ENCODE measurements around the gene TMEM229A. TPM values are rescaled to one million over a fixed set of nuclear protein-coding genes. Genes with fewer than 3 reads are reported as not detected.

The TMEM229A gene
- total and polyA plus RNA-seq, 9 of the 15 experiments (the other 6 are each of a cell fraction or from before 2014, with no cell fraction given): not detected

DNA sequence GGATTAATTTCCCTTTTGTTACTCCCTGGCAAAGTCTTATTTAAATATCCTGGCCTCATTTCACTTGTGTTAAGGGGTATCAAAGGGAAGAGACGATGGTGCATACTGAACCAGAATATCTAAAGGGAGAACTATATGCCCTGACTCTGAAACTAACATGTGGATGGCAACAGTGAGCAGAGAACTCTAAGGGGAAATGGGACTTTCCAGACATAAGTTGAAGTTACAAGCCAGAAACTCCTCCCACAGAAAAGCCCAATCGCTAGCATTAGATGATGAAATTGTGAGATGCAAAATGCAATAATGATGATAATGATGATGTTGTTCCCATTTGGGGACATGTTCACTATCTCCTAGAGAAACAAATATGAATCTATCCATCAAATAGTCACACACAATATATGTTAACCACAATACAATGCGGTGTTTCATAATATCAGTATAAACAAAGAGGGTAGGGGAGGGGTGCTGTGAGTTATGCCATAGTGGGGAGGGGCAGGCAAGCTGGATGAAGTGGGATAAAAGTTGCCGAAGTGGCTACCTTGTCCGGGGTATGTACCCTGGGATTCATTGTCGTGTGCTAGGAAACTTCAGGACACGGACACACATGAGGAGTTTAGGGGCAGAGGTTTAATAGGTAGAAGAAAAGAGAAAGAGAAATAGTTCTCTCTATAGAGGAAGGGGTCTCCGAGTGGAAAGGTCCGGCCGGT, 37.1 kb downstream of the TMEM229A start (continued):
- TF ChIP-seq, protein P1, sequence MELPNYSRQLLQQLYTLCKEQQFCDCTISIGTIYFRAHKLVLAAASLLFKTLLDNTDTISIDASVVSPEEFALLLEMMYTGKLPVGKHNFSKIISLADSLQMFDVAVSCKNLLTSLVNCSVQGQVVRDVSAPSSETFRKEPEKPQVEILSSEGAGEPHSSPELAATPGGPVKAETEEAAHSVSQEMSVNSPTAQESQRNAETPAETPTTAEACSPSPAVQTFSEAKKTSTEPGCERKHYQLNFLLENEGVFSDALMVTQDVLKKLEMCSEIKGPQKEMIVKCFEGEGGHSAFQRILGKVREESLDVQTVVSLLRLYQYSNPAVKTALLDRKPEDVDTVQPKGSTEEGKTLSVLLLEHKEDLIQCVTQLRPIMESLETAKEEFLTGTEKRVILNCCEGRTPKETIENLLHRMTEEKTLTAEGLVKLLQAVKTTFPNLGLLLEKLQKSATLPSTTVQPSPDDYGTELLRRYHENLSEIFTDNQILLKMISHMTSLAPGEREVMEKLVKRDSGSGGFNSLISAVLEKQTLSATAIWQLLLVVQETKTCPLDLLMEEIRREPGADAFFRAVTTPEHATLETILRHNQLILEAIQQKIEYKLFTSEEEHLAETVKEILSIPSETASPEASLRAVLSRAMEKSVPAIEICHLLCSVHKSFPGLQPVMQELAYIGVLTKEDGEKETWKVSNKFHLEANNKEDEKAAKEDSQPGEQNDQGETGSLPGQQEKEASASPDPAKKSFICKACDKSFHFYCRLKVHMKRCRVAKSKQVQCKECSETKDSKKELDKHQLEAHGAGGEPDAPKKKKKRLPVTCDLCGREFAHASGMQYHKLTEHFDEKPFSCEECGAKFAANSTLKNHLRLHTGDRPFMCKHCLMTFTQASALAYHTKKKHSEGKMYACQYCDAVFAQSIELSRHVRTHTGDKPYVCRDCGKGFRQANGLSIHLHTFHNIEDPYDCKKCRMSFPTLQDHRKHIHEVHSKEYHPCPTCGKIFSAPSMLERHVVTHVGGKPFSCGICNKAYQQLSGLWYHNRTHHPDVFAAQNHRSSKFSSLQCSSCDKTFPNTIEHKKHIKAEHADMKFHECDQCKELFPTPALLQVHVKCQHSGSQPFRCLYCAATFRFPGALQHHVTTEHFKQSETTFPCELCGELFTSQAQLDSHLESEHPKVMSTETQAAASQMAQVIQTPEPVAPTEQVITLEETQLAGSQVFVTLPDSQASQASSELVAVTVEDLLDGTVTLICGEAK (IDR thresholded peaks at IDR 0.05): no peak
- TF ChIP-seq, protein P1 (CRISPR knock-in tag; IDR thresholded peaks at IDR 0.05): no peak
- 0 out of 2 replicates have a peak, but pooled peaks have one; percentile 18 for TF ChIP-seq NFRKB (IDR thresholded peaks at IDR 0.05; ENCODE audit: low read depth)
- TF ChIP-seq TRIM24 (IDR thresholded peaks at IDR 0.05): peak; percentile 50 to 74; a peak in 2 of 4 replicates
- no peak for TF ChIP-seq U2AF2 (optimal IDR thresholded peaks at IDR 0.05; ENCODE audit: low read depth, low read length)
- TF ChIP-seq, protein P2, sequence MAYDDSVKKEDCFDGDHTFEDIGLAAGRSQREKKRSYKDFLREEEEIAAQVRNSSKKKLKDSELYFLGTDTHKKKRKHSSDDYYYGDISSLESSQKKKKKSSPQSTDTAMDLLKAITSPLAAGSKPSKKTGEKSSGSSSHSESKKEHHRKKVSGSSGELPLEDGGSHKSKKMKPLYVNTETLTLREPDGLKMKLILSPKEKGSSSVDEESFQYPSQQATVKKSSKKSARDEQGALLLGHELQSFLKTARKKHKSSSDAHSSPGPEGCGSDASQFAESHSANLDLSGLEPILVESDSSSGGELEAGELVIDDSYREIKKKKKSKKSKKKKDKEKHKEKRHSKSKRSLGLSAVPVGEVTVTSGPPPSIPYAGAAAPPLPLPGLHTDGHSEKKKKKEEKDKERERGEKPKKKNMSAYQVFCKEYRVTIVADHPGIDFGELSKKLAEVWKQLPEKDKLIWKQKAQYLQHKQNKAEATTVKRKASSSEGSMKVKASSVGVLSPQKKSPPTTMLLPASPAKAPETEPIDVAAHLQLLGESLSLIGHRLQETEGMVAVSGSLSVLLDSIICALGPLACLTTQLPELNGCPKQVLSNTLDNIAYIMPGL (CRISPR knock-in tag; IDR thresholded peaks at IDR 0.05): no peak
- no peak for TF ChIP-seq RAD51 (IDR thresholded peaks at IDR 0.05; ENCODE audit: borderline replicate concordance, low read depth)
- no peak for TF ChIP-seq RBM15 (IDR thresholded peaks at IDR 0.05; ENCODE audit: insufficient read depth, low read length)
- TF ChIP-seq ZNF699 (CRISPR knock-in tag; IDR thresholded peaks at IDR 0.05; ENCODE audit: insufficient replicate concordance): no peak
- TF ChIP-seq, protein P3, sequence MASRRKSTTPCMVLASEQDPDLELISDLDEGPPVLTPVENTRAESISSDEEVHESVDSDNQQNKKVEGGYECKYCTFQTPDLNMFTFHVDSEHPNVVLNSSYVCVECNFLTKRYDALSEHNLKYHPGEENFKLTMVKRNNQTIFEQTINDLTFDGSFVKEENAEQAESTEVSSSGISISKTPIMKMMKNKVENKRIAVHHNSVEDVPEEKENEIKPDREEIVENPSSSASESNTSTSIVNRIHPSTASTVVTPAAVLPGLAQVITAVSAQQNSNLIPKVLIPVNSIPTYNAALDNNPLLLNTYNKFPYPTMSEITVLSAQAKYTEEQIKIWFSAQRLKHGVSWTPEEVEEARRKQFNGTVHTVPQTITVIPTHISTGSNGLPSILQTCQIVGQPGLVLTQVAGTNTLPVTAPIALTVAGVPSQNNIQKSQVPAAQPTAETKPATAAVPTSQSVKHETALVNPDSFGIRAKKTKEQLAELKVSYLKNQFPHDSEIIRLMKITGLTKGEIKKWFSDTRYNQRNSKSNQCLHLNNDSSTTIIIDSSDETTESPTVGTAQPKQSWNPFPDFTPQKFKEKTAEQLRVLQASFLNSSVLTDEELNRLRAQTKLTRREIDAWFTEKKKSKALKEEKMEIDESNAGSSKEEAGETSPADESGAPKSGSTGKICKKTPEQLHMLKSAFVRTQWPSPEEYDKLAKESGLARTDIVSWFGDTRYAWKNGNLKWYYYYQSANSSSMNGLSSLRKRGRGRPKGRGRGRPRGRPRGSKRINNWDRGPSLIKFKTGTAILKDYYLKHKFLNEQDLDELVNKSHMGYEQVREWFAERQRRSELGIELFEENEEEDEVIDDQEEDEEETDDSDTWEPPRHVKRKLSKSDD (conservative IDR thresholded peaks at IDR 0.05; ENCODE audit: low read length): no peak
- TF ChIP-seq ZNF23 (CRISPR knock-in tag; IDR thresholded peaks at IDR 0.05): no peak
- no peak for TF ChIP-seq KDM2B (CRISPR knock-in tag; IDR thresholded peaks at IDR 0.05)
- TF ChIP-seq POLR2H (tag; IDR thresholded peaks at IDR 0.05; ENCODE audit: low read depth): peak; percentile 94
- no peak for TF ChIP-seq FOXM1 (IDR thresholded peaks at IDR 0.05; ENCODE audit: low read depth)
- TF ChIP-seq FOXM1 (CRISPR knock-in tag; IDR thresholded peaks at IDR 0.05; ENCODE audit: low read depth): no peak
